Right lobe of liver (tissue), 4 donors: ENCODE data around the gene PTPRN2.

Source experiments
- CTCF ChIP-seq, 4 donors: fragments of 200-600 bp in 3 of 4; fragments of 450-650 bp in 1 of 4; IDR thresholded peaks; one replicate each; pipeline versions ENCODE4 v1.5.1 to v1.8.0; 2016 to 2022; ENCODE audit warnings: antibody characterized with exemption in 4 of 4, mild to moderate bottlenecking in 2 of 4
- POLR2A ChIP-seq: fragments of 450-650 bp; IDR thresholded peaks from one replicate; pipeline ENCODE4 v1.6.1; 2017; ENCODE audit warnings: antibody characterized with exemption, mild to moderate bottlenecking
- donor health status: DM: no; HTN: no; CAD: no.
- donor health status: DM: no; HTN: no; CAD: no.
- donor health status: DM: no; HTN: yes; CAD: no.

- TF ChIP-seq CTCF (IDR thresholded peaks at IDR 0.05) (no peak), POLR2A (no peak)
Observed at GRCh38 chr7:158035343-158035742, 552.3 kb downstream of the PTPRN2 start.
